ENCODE measurements around the gene GM2A.

Gene GM2A

DNA sequence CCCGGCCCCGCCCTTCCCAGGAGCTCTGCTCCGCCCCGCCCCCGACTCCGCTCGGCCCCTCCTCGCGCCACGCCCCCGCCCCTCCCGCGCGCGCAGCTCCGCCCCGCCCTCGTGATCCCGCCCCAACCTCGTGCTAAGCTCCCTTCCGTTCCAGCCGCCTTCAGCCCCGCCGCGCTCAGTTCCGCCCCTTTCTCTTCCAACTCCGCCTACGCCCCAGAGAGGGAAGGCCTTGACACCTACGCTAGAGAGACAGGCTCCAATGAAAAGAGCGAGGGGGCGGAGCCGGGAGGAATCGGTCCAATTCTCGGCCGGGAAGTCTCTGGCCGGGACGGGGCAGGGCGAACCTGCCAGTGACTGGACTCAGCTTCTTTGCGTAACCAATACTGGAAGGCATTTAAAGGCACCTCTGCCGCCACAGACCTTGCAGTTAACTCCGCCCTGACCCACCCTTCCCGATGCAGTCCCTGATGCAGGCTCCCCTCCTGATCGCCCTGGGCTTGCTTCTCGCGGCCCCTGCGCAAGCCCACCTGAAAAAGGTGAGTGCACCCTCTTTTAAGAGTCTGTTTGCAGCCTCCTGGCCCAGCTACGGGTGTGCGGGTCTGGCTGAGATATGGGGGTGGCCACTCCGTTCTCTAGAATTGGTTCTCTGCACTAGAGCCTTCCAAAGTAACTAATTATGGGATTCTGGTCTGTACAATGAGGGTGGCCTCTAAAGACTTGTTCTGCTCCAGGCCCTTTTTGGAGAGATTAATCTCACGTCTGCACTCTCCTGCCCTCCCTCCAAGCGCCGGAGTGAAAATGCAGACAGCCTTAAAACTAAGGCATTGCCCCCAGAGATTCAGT, at the start of gene GM2A:
Gene GM2A, plus strand, starts transcription at position 424 of the 843 bp plus-strand sequence. Its CDS starts 32 bp downstream, at position 456.
- in situ Hi-C loops (cut with HindIII; ENCODE audit: low sequenced_read_pairs): no loop called here

- in situ Hi-C loops (cut with HindIII; ENCODE audit: low sequenced_read_pairs): no loop called here
Observed at GRCh38 chr5:151204051-151204450, 48.9 kb upstream of the GM2A start.

DNA sequence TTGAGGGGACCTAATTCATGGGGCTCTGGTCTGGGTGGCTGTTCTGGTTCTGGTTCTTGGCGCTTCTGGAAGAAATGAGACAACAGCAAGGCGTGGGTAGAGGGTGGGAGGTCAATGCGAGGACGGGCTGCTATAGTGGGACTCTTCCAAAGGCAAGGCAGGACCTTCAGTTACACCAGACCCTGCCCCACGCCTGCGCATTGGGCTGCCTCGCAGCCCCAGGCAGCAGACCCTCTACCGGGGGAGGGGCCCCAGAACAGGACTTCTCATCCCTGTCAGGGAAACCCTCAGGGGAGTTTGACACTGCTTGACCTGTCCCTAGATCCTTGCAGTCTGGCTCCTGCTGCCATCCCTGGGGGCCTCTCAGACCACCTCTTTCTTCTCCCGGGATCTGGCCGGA, 47.6 kb upstream of the GM2A start:
- in situ Hi-C loops (cut with HindIII; ENCODE audit: low sequenced_read_pairs): no loop called here

DNA sequence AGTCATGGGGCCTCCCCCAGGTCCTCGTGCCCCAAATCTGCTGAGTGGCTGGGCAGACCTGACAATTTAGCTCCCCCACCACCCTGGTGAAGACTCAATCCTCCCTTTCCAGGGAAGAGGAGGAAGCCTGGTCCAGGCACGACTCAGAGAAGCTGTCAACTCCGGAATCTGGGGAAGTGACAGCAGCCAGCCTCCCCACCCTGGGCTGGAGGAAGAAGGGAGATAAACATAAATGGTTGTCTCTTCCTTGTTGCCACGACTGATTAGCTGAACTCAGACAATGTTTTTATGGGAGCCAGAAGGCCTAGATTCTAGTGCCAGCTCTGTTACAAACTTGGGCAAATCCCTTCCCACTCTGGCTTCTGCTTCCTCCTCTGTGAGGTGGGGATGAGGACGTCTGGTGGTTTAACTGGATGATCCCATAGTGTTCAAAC, 44.5 kb upstream of the GM2A start:
- in situ Hi-C loops (cut with HindIII; ENCODE audit: low sequenced_read_pairs): no loop called here

GRCh38 chr5:151212406-151212798, 40.6 kb upstream of the GM2A start:
- in situ Hi-C loops (cut with HindIII; ENCODE audit: low sequenced_read_pairs): no loop called here

DNA sequence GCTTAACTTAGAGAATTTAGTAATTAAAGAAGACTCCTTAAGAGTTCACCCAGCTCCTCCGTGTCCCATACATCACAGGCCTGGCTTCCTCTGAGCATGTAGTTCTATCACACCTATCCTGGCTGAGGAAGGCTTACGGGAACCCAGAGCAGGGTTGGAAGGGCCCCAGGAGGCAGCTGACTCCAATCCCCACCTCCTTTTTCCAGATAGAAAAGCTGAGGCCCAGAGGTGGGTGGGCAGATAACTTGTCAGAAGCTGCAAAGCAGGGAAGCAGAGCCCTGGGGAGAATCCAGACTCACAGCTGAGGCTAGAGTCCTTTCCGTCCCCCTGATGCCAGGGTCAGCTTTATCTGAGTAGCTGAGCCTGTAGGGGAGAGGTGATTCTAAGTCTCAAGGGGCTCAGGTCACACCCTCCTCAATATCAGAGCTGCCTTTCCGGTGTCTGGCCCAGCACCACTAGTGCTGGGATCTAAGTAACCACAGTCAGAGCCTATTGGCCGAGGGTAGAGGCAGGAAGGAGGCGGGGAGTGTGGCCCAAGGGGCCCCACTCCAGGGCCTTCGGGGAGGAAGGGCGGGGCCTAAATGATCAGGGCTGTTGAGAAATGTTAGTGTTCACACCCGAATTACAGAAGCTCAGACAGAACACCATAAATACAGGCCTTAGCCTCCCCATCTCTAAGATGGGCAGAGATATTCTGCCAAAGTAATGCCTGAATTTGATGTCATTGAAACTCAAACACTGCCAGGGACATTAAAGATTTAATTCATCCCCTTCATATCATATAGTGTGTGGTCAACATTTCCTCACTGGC, 39.0 kb upstream of the GM2A start:
- in situ Hi-C loops (cut with HindIII; ENCODE audit: low sequenced_read_pairs): no loop called here

DNA sequence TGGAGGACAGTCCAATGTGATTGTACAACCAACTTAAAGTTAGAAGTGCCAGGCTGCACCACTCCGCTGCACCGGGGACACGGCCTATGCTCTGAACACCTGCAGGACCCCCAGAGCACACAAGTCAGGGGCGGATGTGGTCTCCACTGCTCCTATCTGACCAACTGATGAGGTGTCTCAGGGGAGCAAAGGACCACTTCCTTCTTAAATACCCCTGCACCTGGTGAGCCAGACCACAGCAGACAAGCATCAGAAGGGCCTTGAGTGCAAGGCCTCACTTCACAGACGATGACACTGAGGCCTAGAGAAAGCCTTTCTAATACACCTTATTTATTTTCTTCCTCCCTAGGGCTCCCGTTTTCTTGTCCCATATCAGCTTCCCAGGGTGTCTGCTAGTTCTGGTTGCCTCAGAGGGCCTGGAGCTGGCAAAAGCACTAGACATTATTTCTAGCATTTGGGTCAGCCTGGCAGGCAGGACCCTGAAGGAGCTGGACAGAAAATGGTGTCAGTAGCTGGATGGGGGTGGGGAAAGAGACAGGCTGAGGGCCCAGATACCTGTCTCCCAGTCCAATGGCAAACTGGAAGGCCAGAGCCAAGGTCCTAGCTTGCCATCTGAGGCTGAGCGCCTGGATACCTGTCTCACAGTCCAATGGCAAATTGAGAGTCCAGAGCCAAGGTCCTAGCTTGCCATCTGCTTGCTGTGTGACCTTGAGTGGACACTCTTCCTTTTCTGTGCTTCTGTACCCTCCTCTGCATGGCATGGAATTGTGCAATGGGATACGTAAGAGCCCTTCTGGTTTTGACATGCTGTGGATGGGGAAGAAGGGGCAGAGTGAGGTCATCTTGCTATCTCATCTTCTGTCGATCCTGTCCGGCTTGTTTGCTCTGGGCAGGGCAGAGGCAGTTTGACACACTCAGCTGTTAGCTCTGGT, 38.1 kb upstream of the GM2A start:
- in situ Hi-C loops (cut with HindIII; ENCODE audit: low sequenced_read_pairs): no loop called here

DNA sequence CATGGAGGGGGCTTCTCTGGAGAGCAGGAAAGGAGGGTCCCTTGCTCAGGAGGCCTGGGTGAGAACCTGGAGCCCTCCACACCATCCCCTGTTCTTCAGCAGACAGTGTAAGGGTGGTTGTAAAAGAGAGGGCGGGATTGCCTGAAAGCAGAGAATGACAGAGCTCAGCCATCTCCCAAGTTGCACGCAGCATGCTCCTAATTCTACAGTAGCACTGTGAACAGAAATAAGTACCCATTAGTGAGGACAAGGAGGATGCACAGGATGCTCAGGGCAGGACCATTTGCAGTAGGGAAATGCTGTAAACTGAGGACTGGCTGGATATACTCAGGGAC, 37.5 kb upstream of the GM2A start:
- in situ Hi-C loops (cut with HindIII; ENCODE audit: low sequenced_read_pairs): no loop called here

GRCh38 chr5:151216781-151217180, 36.2 kb upstream of the GM2A start:
- in situ Hi-C loops (cut with HindIII; ENCODE audit: low sequenced_read_pairs): no loop called here

DNA sequence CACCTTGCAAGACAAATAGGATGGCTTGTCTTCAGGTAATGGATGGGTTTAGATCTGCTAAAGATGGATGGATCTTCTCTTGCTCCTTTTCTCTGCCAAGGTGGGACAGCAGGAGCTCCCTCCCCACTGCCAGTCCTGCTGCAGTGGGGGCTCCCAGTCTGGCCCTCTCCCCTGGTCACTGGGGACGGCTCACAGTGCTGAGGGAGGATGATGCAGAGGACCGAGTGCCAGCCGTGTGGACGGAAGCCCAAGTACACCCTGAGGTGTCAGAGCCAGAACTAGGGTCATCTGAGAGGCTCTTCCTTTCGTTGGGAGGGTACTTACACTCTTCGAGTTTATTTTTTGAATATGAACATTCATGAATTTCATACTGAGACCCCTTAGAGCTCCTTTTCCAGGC, 34.8 kb upstream of the GM2A start:
- in situ Hi-C loops (cut with HindIII; ENCODE audit: low sequenced_read_pairs): no loop called here

- in situ Hi-C loops (cut with HindIII; ENCODE audit: low sequenced_read_pairs): no loop called here
Observed at GRCh38 chr5:151219138-151219537, 33.8 kb upstream of the GM2A start.

DNA sequence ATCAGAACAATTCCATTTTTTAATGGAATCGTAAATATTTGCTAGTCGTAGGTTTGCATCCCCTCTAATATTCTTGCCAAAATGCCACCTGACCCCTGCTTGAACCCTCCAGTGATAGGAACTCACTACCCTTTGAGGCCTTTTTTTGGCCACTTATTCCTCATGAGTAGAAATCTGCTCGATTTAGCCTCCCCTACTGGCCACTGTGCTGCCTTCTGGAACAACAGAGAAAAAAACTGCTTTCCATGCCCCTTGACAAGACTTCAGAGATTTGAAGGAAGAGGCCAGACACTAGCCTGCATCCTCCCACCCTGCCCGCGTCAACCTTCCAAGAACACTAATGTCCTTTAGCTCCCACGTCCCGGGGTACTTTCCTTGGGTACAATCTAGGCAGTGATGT, 33.2 kb upstream of the GM2A start:
- in situ Hi-C loops (cut with HindIII; ENCODE audit: low sequenced_read_pairs): no loop called here

- in situ Hi-C loops (cut with HindIII; ENCODE audit: low sequenced_read_pairs): no loop called here
Observed at GRCh38 chr5:151221574-151221973, 31.4 kb upstream of the GM2A start.

- in situ Hi-C loops (cut with HindIII; ENCODE audit: low sequenced_read_pairs): no loop called here
Observed at GRCh38 chr5:151222054-151222789, 30.8 kb upstream of the GM2A start.

DNA sequence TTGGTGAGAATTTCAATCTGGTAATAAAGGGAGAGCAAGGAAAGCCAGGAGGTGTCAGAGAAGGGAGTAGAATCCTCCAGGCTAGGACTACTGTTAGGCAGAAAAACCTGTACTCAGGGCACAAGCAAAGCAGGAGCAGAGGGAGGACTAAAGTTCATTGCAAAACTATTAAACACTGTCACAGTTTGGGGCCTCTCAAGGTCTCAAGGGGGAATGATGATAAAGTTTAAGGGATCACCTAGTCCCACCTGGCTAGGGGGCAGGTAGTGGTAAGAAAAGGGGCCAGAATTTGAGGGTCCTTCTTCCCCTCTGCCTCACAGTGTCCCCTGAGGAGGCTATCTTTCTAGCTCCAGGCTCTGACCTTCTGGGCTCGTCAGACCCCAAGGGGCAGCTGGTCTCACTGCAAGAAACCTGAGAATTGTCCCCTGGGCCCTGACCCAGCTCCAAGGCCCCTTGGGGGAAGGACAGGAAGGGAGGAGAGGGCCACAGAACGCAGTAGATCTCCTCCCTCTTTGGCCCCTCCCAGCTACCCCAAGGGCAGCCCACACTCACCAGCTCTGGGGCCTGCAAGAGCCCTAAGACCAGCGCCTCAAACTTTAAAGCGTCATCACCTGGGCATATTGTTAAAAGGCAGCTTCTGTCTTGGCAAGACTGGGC, 30.1 kb upstream of the GM2A start:
- in situ Hi-C loops (cut with HindIII; ENCODE audit: low sequenced_read_pairs): no loop called here

DNA sequence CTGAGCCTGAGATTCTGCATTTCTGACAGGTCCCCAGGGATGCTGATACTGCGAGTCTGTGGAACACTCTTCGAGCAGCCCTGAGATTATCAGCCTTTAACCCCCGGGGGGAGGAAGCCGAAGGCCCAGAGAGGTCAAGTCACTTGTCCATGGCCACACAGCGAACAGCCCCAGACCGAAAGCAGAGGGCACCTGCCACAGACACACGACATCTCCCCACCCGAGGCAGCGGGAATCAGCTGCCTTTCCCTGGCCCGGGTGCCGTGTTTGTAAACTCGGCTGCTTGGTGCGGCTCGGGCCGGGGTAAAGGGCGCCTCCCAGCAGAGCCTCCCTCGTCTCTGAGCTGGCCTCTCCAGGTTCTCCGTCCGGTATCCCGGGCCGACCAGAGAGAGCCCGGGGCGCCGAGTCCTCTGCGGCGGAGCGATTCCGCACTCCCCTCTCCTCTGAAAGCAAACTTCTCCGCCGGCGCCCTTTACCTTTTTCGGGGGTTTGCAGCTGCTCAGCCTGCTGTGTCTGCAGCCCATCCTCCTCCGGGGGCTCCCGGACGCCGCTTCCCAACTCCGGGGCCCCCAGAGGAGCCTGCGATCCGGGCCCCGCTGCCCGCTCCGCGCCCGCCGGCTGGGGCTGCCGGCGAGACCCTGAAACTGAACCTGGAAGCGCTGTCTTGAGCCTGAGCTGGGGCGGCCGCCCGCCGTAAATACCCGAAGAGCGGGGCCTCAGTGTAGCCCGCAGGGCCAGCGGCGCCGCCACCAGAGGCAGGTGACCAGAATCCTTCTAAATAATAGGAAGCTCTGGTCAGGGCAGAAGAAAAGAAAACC, 29.3 kb upstream of the GM2A start, which contains the start of gene CCDC69:
Gene CCDC69, minus strand, starts transcription at position 646 of the 818 bp plus-strand sequence. Its CDS starts 122 bp downstream, at position 524.
- in situ Hi-C loops (cut with HindIII; ENCODE audit: low sequenced_read_pairs): no loop called here

DNA sequence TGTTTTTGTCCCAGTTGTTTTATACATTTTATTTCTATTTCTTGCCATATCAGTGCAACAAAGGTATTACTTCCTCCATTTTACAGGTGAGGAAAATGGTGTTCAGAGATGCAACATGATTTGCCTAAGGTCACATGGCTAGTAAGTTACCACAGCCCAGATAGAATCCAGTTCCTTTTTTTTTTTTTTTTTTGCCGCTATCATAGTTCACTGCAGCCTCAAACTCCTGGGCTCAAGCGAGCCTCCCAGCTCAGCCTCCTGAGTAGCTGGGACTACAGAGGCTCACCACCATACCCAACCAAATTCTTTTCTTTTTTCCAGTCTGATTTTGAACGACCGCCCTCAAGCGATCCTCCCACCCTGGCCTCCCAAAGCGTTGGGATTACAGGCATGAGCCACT, 28.6 kb upstream of the GM2A start:
- in situ Hi-C loops (cut with HindIII; ENCODE audit: low sequenced_read_pairs): no loop called here

- in situ Hi-C loops (cut with HindIII; ENCODE audit: low sequenced_read_pairs): no loop called here
Observed at GRCh38 chr5:151225071-151225470, 27.9 kb upstream of the GM2A start.

DNA sequence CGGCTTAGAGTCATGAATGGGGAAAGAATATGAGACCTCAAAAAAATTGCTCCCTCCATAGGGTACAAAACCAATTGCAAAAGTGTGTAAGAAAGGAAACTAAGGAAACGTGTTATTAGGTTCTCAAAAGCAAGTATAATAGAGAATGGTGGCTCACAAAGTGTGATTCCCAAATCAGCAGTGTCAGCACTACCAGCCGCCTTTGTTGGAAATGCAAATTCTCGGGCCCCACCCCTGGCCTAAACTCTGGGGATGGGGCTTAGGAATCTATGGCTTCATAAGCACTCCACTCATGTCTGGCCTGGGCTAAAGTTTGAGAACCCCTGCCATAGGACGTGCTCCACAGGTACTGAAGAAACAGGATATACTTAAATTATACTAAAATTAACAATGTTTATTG, 27.5 kb upstream of the GM2A start:
- in situ Hi-C loops (cut with HindIII; ENCODE audit: low sequenced_read_pairs): no loop called here

Measured in DLD1 (cell line).